GM18502 (cell line): ENCODE measurements around the gene PPP2R3A.

Source experiments
- ATAC-seq: cut with Tn5 transposase; IDR thresholded peaks from one replicate; pipeline ENCODE4 v1.9.1; 2021; ENCODE audit warnings: mild to moderate bottlenecking; ENCODE audit not compliant: unreplicated experiment, poor library complexity

PPP2R3A gene

DNA sequence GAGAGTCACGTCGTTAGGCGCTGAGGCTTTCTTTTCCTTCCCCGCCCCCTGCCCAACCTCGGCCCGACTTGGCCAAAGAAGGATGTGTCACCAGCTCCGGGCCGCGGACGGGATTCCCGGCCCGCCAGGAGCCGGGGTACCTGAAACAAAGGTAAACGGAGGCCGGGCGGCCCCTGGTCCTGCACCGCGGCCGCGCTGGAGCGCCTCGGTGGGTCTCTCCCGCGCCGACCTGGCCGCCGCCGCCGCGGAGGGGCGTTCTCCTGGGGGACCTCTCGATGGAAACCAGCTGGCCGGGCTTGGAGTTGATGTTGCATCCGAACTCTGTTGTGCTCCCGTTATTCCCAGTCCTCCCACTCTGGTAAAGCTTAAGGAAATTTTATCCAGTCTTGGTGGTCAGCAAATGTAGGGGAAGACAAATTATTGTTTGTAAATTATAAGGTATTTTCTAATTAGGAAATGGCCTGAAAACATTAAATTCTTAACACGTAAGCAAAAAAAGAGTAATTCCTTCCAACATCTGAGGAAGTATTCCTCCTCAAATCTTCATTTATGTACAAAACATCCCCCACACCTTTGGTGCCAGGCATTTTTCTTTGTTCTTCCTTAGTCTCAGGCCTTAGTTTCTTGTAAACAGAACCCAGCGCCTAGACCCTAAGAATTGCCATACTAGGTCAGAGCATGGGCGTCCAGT lies 888 bp downstream of the PPP2R3A start:
- ATAC-seq: no peak

DNA sequence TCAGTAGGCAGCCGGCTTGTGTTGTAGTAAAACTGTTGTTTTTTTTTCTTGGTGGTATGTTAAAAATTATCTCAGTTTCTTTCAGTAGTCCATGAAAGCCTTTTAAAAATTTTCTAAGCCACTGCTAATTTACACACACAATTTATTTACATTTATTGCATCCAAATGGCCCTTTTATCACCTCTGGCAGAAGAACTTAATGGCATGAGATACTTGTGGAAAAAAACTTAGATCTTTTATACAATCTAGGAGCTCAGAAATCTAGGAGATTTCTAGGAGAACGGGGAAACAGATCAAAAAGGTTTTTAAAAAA lies 1.4 kb downstream of the PPP2R3A start:
- ATAC-seq: no peak

DNA sequence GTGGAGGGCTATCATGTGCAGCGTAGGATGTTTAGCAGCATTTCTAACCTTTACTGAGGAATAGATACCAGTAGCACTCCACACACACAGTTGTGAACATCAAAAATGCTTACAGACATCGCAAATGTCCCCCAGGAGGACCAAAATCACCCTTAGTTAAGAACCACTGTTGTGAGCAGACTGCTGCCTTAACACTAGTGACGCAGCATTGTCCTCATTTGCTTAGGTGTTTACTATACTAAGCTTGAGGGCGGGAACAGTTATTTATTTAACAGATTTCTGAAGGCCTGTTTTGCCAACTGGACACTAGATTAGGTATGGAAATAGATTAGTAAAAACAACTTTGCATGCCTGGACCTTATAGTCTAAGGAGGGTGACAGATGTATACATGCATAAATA lies 2.3 kb downstream of the PPP2R3A start:
- ATAC-seq: no peak

GRCh38 chr3:135970506-135971116 lies 5.1 kb downstream of the PPP2R3A start:
- ATAC-seq: no peak

DNA sequence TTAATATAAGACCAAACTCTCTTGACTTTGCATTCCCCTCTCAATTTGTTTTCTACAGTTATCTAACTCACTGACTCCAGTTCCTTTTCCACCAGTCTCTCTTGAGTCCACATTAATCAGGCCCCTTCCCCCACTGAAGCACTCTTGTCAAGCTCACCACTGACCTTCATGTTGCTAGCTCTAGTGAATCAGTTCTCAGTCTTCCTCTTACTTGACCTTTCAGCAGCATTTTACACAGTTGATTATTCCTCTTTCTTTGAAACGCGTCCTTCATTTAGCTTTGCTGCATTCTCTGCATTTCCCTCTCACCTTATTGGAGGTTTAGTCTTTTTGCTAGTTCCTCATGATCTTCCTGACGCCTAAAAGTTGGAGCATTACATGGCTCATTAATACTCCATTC lies 8.3 kb downstream of the PPP2R3A start:
- no peak for ATAC-seq

- no peak for ATAC-seq
Measured at GRCh38 chr3:135975053-135975452, 9.5 kb downstream of the PPP2R3A start.

DNA sequence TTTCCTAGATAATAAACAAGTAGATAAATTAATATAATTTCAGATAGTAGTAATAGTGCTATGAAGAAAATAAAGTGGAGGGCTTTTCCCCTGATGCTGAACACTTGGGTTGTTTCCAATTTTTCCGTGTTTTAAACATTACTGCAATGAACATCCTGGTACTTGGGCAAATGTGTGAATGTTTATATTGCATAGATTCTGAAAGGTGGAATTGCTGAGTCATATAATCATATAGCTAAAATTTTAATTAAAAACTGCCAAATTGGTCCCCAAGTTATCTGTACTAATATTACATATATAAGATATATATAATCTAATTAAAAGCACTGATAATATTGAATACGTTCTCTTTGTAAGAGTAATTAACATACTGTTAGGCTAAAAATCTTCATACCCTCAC lies 10.0 kb downstream of the PPP2R3A start:
- ATAC-seq: no peak

GRCh38 chr3:135980343-135980742 lies 14.8 kb downstream of the PPP2R3A start:
- ATAC-seq: no peak

DNA sequence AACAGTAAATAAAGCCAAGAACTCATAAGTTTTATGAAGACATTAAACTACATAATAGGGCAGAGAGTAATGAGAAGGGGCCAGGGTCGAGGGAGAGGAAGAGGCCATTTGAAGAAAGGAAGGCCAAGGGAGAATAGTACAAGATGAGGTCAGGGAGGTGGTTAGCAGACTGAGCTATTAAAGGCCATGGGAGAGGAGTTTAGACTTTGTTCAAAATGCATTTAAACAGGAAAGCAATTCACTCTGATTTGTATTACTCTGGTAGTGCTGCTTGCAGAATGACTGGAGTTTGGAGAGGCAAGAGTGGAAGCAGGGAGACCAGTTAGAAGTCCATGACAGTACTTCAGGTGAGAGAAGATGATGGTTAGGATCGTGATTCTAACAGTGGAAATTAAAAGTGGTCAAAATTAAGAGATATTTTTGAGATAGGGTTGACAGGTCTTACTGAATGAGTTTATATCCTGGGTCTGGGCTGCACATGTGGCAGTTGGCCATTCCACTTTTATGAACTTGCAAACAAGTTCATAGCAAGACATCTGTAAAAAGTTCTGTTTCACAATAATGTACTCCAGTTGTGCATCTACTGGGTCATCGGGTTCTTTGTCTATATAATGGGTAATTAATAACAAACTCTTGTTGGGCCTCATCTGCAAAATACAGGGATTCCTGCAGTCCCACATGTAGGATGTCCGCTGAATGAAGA lies 16.3 kb downstream of the PPP2R3A start:
- no peak for ATAC-seq

- ATAC-seq: no peak
Measured at GRCh38 chr3:135982404-135982761, 16.9 kb downstream of the PPP2R3A start.

DNA sequence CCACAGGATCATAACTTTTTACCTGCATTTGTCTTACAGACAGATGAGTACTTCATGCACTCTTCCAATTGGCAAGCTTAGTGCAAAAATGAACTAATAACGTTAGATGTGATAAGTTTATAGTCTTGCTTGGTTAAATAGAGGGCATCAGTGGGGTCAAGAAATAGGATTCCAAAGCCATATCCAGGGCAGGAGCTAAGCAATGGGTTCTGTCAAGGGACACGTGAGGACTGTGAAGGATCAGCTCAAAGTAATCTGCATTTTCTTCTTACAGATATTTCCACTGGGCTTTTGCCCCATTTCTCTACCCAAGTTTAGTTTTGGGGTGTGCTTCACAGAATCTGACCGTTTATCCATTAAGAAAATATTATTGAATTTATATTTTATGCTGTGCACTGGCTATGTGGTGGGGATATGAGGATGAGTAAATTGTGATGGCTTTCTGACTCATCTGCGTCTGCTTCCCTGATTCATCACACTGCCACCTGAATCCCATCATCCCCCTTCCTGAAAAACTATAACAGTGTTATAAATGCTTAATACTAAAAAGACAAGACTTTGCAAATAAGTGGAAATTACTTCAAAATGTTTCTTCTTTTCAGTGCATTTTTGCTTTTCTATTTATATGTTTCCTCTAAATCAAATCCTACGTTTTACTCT lies 17.5 kb downstream of the PPP2R3A start:
- ATAC-seq: no peak

DNA sequence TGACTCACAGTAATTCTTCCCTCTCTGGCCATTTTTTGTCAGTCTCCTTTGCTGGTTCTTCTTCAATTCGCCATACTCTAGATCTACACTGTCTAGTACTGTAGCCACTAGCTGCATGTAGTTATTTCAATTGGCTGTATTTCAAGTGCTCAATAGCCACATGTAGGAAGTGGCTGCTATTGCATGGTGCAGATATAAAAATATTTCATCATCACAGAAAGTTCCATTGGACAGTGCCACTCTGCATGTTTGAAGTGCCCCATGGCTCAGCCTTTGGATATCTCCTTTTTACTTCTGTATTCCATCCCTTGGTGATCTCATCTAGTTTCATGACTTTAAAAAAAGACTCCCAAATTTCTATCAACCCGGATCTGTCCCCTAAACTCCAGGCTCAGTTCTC lies 22.1 kb downstream of the PPP2R3A start:
- no peak for ATAC-seq

DNA sequence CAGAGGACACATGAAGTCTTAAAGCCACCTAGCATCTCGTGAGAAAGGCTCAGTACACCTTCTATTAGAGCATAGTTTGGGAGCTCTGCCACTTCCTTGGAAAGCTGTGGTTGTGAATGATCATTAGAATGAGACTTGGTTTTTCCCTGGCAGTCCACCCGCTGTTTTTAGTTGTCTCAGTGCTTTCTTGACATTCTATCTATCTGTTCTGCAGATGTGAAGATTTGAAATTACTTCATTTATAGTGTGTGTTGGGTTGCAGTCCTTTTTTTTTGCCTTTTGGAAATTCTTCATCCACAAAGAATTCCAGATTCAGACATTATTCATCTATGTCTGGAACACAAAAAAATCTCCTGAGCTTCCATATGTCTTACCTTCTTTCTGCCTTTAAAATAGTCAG lies 23.7 kb downstream of the PPP2R3A start:
- ATAC-seq: no peak

- no peak for ATAC-seq
Measured at GRCh38 chr3:135990903-135991302, 25.4 kb downstream of the PPP2R3A start.

DNA sequence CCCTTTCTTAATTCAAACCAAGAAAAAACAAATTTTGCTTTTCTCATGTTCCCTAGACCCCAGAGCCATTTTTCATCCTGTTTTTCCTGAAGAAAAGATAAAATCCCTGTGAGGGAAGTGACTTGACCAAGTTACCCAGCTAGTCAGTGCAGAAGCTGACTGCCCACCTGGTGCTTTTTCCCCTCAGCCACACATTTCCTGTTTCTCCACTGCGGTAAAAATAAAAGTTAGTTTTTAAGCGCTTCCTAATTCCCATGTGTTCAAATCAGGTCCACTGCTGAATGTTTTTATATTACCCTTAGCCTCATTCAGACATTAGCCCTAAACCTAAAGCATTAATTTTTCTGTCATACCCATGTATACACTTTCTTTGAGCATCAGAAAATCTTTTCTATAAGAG lies 26.1 kb downstream of the PPP2R3A start:
- ATAC-seq: no peak

- no peak for ATAC-seq
Measured at GRCh38 chr3:135992072-135992471, 26.5 kb downstream of the PPP2R3A start.

GRCh38 chr3:135994708-135995337 lies 29.3 kb downstream of the PPP2R3A start:
- ATAC-seq: no peak

DNA sequence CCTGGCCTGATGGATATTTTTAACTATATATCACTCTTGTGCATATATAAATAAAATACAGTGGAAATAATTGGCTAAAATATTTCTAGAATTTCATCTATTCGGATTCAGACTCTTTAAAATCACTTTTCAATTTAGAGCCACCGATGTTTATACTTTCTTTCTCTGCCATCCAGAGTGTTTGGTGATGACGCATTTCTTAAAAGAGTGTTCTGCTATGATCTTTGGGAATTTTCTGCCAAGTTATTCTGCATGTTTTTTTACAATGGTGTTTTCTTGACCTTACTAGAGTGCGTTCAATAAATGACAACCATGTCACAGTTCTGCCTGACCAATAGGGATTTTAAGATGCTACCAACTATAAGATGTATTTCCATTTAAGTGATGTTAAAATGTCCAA lies 30.2 kb downstream of the PPP2R3A start:
- no peak for ATAC-seq

DNA sequence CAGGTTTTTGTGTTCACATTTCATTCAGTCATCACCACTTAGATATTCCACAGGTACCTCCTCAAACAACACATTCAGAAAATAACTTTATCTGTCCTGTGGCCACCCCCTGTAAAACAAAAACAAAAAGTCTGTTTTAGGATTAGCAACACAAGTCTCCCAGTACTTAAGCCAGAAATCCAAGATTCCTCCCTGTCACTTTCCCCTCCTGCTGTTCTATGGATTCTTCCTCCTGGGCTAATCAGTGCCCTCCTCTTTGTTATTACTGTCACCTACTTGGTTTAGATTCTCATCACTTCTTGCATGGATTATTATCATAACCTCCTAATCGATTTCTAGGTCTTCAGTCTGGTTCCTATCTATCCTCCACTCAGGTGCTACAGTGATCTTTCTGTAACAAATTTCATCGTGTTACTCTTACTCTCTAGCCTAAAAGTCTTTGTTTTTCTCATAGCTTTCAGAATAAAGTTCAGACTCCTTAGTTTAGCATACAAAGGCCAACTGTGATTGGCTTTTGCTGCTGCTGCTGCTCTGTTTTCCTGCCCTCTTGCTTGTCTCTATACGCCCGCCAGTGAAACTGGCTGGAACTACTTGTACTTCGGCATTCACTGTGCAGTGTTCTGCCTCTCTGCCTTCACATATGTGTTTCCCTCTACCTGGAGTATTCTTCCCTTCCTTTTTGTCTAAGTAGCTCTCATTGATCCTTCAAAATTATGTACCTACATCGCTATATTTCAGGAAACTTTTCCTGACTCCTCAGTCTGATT lies 32.2 kb downstream of the PPP2R3A start:
- ATAC-seq: no peak

DNA sequence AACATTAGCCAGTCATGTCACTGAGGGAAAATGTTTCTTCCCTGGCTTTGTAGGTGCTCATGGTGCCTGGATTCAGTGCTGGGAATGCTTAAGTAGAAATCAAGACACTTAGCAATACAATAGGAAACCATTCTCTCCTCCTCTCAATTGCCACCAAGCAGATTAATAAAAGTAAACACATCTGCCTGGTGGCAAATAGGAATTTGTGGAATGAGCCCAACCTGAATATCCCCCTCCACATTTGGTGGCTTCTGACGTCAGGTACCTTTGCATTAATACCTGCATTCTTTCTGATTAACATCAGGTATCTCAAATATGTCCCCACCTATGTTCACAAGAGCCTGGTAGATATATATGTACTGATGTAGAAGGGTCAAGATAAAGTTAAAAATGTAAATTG lies 42.7 kb downstream of the PPP2R3A start:
- ATAC-seq: no peak
